IPS-15b (cell line): ENCODE data around the gene NAIF1.

Experiments
- H3K27me3 ChIP-seq: one replicate; pipeline ENCODE4 v1.6.1; 2013; ENCODE audit warnings: low read length; ENCODE audit not compliant: control insufficient read depth, insufficient read depth
- H3K36me3 ChIP-seq: one replicate; pipeline ENCODE4 v1.6.1; 2013; ENCODE audit warnings: low read length; ENCODE audit not compliant: control insufficient read depth, insufficient read depth
- H3K4me1 ChIP-seq: one replicate; pipeline ENCODE4 v1.6.1; 2013; ENCODE audit warnings: mild to moderate bottlenecking, low read length; ENCODE audit not compliant: control insufficient read depth, insufficient read depth
- H3K4me3 ChIP-seq: one replicate; pipeline ENCODE4 v1.5.1; 2013; ENCODE audit warnings: low read depth, low read length
- H3K9ac ChIP-seq: one replicate; pipeline ENCODE4 v1.6.1; 2013; ENCODE audit warnings: low read depth, mild to moderate bottlenecking, low read length
- H3K9me3 ChIP-seq: one replicate; pipeline ENCODE4 v1.6.1; 2013; ENCODE audit warnings: mild to moderate bottlenecking, low read length; ENCODE audit not compliant: control insufficient read depth, insufficient read depth

The NAIF1 gene

DNA sequence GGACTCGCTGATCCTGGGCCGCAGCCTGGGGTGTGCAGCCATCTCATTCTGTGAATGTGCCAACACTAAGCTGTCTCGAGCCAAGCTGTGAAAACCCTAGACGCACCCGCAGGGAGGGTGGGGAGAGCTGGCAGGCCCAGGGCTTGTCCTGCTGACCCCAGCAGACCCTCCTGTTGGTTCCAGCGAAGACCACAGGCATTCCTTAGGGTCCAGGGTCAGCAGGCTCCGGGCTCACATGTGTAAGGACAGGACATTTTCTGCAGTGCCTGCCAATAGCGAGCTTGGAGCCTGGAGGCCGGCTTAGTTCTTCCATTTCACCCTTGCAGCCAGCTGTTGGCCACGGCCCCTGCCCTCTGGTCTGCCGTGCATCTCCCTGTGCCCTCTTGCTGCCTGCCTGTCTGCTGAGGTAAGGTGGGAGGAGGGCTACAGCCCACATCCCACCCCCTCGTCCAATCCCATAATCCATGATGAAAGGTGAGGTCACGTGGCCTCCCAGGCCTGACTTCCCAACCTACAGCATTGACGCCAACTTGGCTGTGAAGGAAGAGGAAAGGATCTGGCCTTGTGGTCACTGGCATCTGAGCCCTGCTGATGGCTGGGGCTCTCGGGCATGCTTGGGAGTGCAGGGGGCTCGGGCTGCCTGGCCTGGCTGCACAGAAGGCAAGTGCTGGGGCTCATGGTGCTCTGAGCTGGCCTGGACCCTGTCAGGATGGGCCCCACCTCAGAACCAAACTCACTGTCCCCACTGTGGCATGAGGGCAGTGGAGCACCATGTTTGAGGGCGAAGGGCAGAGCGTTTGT is 40.5 kb upstream of the NAIF1 start:
- Histone ChIP-seq H3K27me3 (no peaks in the 10 kb centered on the region), H3K9ac (no peak overlapping the region), H3K9me3 (no peaks in the 10 kb centered on the region), H3K4me3 (no peak overlapping the region), H3K4me1 (no peaks in the 10 kb centered on the region), H3K36me3 (peaks cover 44% of the 10 kb centered on the region)

DNA sequence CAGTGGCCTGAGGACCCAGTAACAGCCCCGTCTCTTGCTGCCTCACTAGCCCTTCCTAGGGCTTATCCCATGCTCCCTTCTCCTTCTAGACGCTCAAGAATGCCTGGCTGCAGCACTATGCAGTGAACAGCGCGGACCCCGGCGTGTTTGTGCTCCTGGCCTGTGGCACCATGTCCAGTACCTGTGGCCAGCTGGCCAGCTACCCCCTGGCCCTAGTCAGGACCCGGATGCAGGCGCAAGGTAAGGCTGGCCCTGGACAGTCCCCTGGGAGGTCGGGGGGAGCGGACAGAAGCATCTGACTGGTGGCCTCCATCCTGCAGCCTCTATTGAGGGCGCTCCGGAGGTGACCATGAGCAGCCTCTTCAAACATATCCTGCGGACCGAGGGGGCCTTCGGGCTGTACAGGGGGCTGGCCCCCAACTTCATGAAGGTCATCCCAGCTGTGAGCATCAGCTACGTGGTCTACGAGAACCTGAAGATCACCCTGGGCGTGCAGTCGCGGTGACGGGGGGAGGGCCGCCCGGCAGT is 39.9 kb upstream of the NAIF1 start:
- H3K9me3 ChIP-seq: no peaks in the 10 kb centered on the region
- H3K9ac ChIP-seq: no peak overlapping the region
- no peak overlapping the region for H3K4me3 ChIP-seq
- H3K27me3 ChIP-seq: no peaks in the 10 kb centered on the region
- no peaks in the 10 kb centered on the region for H3K4me1 ChIP-seq
- peaks cover 51% of the 10 kb centered on the region for H3K36me3 ChIP-seq

DNA sequence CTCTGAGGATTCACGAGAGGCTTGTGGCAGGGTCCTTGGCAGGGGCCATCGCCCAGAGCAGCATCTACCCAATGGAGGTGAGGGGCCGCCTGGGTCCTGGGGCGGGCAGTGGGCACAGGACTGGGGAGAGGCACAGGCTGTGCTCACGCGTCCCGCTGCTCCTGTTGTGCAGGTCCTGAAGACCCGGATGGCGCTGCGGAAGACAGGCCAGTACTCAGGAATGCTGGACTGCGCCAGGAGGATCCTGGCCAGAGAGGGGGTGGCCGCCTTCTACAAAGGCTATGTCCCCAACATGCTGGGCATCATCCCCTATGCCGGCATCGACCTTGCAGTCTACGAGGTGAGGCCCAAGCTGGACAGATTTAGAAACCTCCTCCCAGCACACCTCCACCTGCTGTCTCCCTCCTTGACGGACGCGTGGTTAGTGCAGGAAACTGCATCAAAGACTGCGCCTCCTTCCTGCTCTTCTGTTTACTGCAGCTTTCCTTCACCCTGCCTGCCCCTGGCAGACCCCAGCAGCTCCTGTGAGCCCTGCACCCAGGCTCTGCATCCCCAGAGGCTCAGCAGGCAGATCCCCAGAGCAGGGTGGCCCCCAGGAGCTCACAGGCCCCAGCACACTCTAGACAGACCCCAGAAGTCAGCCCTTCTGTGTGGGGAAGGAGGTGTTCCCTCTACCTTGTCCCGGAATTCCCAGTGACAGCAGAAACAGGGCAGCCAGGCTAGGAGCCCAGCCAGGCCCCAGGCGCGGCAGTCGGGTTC is 39.2 kb upstream of the NAIF1 start:
- H3K4me1 ChIP-seq: no peaks in the 10 kb centered on the region
- H3K9ac ChIP-seq: no peak overlapping the region
- no peaks in the 10 kb centered on the region for H3K9me3 ChIP-seq
- H3K27me3 ChIP-seq: no peaks in the 10 kb centered on the region
- peaks cover 56% of the 10 kb centered on the region for H3K36me3 ChIP-seq
- no peak overlapping the region for H3K4me3 ChIP-seq

DNA sequence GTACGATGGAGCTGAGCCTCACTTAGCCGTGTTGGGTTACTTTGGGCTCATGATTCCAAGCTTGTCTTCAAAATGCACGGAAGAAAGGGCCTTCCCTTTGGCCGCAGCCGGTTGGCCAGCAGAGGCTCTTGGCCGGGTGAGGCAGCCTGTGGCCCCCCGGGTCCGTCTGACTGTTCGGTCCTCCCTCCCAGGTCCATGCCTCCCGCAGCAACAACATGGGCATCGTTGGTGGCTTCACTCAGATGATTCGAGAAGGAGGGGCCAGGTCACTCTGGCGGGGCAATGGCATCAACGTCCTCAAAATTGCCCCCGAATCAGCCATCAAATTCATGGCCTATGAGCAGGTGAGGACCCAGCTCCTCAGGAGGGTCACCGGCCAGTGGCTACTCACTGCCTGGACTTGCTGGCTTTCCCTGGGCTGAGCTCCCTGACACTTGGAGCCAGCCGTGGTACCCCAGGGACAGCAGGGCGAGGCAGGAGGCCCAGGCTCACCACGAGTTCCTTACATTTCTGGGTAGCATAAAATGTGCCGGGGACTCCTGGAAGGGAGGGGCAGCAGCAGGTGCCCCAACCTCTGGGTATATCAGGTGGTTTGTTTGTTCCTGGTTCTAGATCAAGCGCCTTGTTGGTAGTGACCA is 38.5 kb upstream of the NAIF1 start:
- no peaks in the 10 kb centered on the region for H3K9me3 ChIP-seq
- peaks cover 62% of the 10 kb centered on the region for H3K36me3 ChIP-seq
- no peaks in the 10 kb centered on the region for H3K27me3 ChIP-seq

DNA sequence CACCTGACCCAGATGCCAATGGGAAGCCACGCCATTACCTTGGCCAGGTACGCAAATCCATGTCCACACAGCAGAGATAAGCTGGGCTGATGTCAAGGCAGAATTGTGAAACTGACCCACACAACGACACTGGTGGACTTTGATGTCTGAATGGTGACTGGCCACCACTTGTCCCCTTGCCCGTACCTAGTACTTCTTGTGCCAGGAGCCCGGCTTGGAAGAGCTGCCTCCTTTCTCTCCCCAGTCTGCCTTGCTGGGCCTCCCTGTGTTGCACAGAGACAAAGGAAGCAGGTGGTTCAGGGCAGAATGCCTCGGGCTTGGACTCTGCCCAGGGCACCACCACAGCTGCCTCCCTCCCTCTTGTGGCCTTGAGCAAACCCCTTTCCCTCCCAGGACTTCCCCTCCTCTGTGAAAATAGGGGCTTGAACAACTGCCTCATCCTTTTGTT is 37.1 kb upstream of the NAIF1 start:
- H3K9ac ChIP-seq: no peak overlapping the region
- H3K4me3 ChIP-seq: no peak overlapping the region
- peaks cover 6% of the 10 kb centered on the region for H3K4me1 ChIP-seq
- no peaks in the 10 kb centered on the region for H3K27me3 ChIP-seq
- H3K36me3 ChIP-seq: peaks cover 62% of the 10 kb centered on the region
- H3K9me3 ChIP-seq: no peaks in the 10 kb centered on the region

More for the DNA sequence above, 38.5 kb upstream of the NAIF1 start:
- no peak overlapping the region for H3K9ac ChIP-seq
- H3K4me1 ChIP-seq: no peaks in the 10 kb centered on the region
- no peak overlapping the region for H3K4me3 ChIP-seq

DNA sequence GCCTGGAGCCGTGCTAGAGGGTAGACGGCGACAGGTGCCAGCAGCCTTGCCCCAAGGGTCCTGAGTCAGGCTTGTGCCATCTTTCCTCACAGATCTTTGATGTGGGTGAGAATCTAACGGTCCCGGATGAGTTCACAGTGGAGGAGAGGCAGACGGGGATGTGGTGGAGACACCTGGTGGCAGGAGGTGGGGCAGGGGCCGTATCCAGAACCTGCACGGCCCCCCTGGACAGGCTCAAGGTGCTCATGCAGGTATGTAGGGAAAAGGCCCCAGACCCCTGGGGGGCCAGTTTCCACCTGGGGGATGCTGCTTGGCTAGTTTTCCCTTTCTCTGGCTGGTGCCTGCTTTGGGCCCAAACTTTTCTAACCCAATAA is 36.5 kb upstream of the NAIF1 start:
- Histone ChIP-seq H3K36me3 (peaks cover 62% of the 10 kb centered on the region), H3K4me3 (no peak overlapping the region), H3K9me3 (no peaks in the 10 kb centered on the region), H3K9ac (no peak overlapping the region), H3K4me1 (peaks cover 9% of the 10 kb centered on the region), H3K27me3 (no peaks in the 10 kb centered on the region)

DNA sequence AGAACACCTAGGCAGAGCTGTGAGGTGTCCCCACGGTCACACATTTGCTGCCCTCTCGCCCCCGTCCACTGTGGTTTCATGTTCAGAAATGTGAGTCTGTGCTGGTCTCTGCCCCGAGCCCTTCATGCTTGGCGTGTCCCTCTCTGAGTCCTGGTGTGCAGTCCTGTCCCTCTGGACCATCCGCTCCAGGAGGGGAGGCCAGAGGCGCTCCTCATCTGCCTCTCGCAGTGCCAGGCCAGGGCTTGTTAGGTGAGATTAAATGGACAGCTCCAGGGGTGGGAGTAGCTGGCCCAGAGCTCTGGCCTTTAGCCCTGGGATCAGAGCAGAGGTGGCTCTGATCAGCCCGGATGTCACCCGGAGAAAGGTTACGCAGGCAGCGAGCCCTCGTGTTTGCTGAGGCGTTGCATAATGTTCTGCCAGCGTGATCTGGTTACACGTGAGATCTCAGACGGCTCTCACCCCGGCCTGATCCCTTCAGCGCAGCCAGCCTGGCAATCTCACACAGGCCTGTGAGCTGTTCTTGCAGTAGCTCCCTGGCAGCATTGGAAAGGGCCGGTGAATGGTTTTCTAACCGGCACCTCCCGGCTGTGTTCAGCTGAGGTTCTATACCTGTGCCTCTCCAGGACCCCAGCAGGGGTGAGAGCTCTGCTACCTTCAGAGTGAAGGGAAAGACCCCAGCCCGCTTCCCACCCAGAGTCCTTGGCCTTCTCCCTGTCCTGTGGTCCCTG is 35.9 kb upstream of the NAIF1 start:
- Histone ChIP-seq H3K9me3 (no peaks in the 10 kb centered on the region), H3K36me3 (peaks cover 61% of the 10 kb centered on the region), H3K4me3 (no peak overlapping the region), H3K4me1 (peaks cover 9% of the 10 kb centered on the region), H3K27me3 (no peaks in the 10 kb centered on the region), H3K9ac (no peak overlapping the region)

DNA sequence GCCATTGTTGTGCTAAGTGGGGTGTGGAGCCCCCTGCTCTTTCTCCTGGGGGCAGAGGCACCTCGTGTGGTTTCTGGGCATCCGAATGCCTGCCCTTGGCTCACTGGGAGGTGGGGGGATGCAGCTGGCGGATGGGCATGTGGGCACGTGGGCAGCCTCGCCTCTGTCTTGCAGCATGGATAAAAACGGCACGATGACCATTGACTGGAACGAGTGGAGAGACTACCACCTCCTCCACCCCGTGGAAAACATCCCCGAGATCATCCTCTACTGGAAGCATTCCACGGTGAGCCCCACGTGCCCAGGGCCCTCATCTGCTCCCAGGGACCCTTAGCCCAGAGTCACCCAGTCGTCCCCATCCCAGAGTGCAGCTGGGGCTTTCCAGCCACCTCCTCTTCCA is 35.1 kb upstream of the NAIF1 start:
- no peak overlapping the region for H3K9ac ChIP-seq
- no peaks in the 10 kb centered on the region for H3K27me3 ChIP-seq
- peaks cover 53% of the 10 kb centered on the region for H3K36me3 ChIP-seq
- H3K9me3 ChIP-seq: no peaks in the 10 kb centered on the region
- peaks cover 13% of the 10 kb centered on the region for H3K4me1 ChIP-seq
- H3K4me3 ChIP-seq: no peak overlapping the region

DNA sequence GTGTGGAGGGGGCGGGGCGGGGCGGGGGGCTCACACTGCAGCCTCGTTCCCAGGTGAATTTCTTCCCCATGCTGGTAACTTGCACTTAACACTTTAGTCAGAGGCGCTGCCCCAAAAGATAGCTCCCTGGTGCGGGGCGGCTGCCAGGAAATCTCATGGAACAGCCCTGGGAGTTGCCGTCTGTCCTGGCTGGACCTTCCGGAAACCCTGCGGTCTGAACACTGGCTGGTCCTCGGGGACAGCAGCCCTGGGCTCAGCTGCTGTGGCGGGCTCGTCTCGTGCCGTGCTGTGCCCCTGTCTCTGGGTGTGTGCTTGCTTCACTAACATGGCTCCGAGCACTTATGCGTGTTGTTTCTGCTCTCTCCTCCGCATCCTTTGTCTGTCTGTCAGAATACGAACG is 34.6 kb upstream of the NAIF1 start:
- Histone ChIP-seq H3K9me3 (no peaks in the 10 kb centered on the region), H3K36me3 (peaks cover 48% of the 10 kb centered on the region), H3K27me3 (no peaks in the 10 kb centered on the region)

DNA sequence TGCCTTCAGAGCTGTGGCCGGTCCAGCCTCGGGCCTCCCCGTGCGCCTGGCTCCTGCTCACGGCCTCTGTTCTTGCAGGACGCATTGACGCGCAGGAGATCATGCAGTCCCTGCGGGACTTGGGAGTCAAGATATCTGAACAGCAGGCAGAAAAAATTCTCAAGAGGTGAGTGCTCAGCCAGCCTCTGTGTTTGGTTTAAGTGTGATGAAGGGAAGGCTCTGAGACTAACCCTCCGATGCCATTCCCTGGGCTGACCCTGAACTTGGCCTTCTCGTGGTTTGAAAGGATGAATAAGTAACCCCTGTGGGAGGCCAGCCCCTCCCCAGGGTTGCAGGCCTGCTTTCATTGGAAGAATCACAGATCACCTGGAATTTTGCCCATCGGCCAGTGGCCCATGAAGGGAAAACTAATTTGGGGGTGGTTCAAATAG is 34.1 kb upstream of the NAIF1 start:
- Histone ChIP-seq H3K4me3 (no peak overlapping the region), H3K9ac (no peak overlapping the region), H3K27me3 (no peaks in the 10 kb centered on the region), H3K9me3 (no peaks in the 10 kb centered on the region), H3K4me1 (peaks cover 15% of the 10 kb centered on the region), H3K36me3 (peaks cover 43% of the 10 kb centered on the region)

More for the DNA sequence above, 34.6 kb upstream of the NAIF1 start:
- H3K4me1 ChIP-seq: peaks cover 15% of the 10 kb centered on the region
- no peak overlapping the region for H3K9ac ChIP-seq
- H3K4me3 ChIP-seq: no peak overlapping the region

DNA sequence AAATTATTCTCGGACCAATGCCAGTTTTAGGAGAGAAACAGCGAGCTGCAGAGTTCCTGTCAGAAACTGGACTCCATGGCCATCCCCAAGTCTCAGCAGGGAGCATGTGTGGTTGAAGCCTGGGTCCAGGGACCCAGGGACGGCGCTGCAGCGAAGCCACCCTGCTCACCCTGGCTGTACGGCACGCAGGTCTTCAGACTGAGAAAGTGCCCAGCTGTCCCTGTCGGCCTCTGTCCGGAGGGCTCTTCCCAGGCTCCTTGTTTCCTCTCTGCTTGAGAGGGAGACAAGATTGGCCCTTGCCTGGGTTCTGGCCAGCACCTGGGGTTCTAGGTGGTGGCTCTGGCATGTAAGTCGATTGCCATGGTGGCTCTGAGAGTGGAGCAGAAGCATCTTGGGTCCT is 33.5 kb upstream of the NAIF1 start:
- no peaks in the 10 kb centered on the region for H3K27me3 ChIP-seq
- H3K4me1 ChIP-seq: peaks cover 15% of the 10 kb centered on the region
- H3K4me3 ChIP-seq: no peak overlapping the region
- H3K9ac ChIP-seq: no peak overlapping the region
- H3K9me3 ChIP-seq: no peaks in the 10 kb centered on the region
- peaks cover 36% of the 10 kb centered on the region for H3K36me3 ChIP-seq
